Measurements from ENCODE around the gene BCCIP. TPM values are rescaled to one million over a fixed set of nuclear protein-coding genes. Genes with fewer than 3 reads are reported as not detected.

BCCIP gene
- total and polyA plus RNA-seq, 2 experiments from 2014 or later, result 43.9 to 92.6 TPM

GRCh38 chr10:125850766-125851731 is 27.7 kb downstream of the BCCIP start:
- WGBS, 2 experiments (ENCODE audit: low coverage in 1 of 2, low lambda C conversion rate in 2 of 2, missing lambda C conversion rate in 2 of 2), result 94 to 100% methylated on average over 2 of the region's 2 CpGs
- no peak for TF ChIP-seq EZH2 (IDR thresholded peaks at IDR 0.05; ENCODE audit: insufficient read depth, poor library complexity, severe bottlenecking)
- TF ChIP-seq EZH2phosphoT487 (IDR thresholded peaks at IDR 0.05; ENCODE audit: insufficient read depth, low read depth), result no peak
- H3K9me3 ChIP-seq (ENCODE audit: low read depth), result no peaks in the 10 kb centered on the region
- H3K79me2 ChIP-seq (ENCODE audit: insufficient read depth), result no peaks in the 10 kb centered on the region
- in situ Hi-C loops (cut with MboI), result no loop called here
- no peak overlapping the region for H2AFZ ChIP-seq
- no peak overlapping the region for H3K4me2 ChIP-seq (ENCODE audit: unreplicated experiment)
- H3K9ac ChIP-seq, result no peak overlapping the region
- DNase-seq, result no peak
- no peak overlapping the region for H3K27ac ChIP-seq
- H3K4me3 ChIP-seq, result no peak overlapping the region
- H4K20me1 ChIP-seq (ENCODE audit: insufficient read depth), result no peaks in the 10 kb centered on the region
- no peaks in the 10 kb centered on the region for H3K4me1 ChIP-seq (ENCODE audit: insufficient read depth)
- H3K36me3 ChIP-seq (ENCODE audit: low read depth), result peaks cover 20% of the 10 kb centered on the region; the same call in 1 of the 2 replicates
- no peaks in the 10 kb centered on the region for H3K27me3 ChIP-seq (replicated peaks; ENCODE audit: insufficient read depth)
- no peaks in the 10 kb centered on the region for H3K9me2 ChIP-seq (ENCODE audit: insufficient read depth)
- H3F3A ChIP-seq (ENCODE audit: insufficient read depth), result no peaks in the 10 kb centered on the region

- Histone ChIP-seq H3K27me3 (replicated peaks; ENCODE audit: insufficient read depth) (no peaks in the 10 kb centered on the region), H3F3A (ENCODE audit: insufficient read depth) (no peaks in the 10 kb centered on the region), H3K4me2 (ENCODE audit: unreplicated experiment) (no peak overlapping the region), H3K9me2 (ENCODE audit: insufficient read depth) (no peaks in the 10 kb centered on the region), H2AFZ (no peak overlapping the region), H3K36me3 (ENCODE audit: low read depth) (peaks cover 20% of the 10 kb centered on the region; the same call in 1 of the 2 replicates), H3K27ac (no peak overlapping the region), H3K9ac (no peak overlapping the region), H3K4me1 (ENCODE audit: insufficient read depth) (no peaks in the 10 kb centered on the region), H3K79me2 (ENCODE audit: insufficient read depth) (no peaks in the 10 kb centered on the region), H4K20me1 (ENCODE audit: insufficient read depth) (no peaks in the 10 kb centered on the region), H3K9me3 (ENCODE audit: low read depth) (no peaks in the 10 kb centered on the region), H3K4me3 (no peak overlapping the region)
- no peak for DNase-seq
- in situ Hi-C loops (cut with MboI), result no loop called here
- TF ChIP-seq EZH2phosphoT487 (IDR thresholded peaks at IDR 0.05; ENCODE audit: insufficient read depth, low read depth), result no peak
- TF ChIP-seq EZH2 (IDR thresholded peaks at IDR 0.05; ENCODE audit: insufficient read depth, poor library complexity, severe bottlenecking), result no peak
- 93 to 94% methylated on average over 7 of the region's 7 CpGs for WGBS, 2 experiments (ENCODE audit: low coverage in 1 of 2, low lambda C conversion rate in 2 of 2, missing lambda C conversion rate in 2 of 2)
Measured at GRCh38 chr10:125852487-125852886, 29.1 kb downstream of the BCCIP start.

- WGBS, 2 experiments (ENCODE audit: low coverage in 1 of 2, low lambda C conversion rate in 2 of 2, missing lambda C conversion rate in 2 of 2), result 50 to 57% methylated on average over 2 of the region's 2 CpGs
- Histone ChIP-seq H3K36me3 (ENCODE audit: low read depth) (peaks cover 20% of the 10 kb centered on the region), H2AFZ (no peak overlapping the region), H3K9ac (no peak overlapping the region), H3K9me2 (ENCODE audit: insufficient read depth) (no peaks in the 10 kb centered on the region), H3F3A (ENCODE audit: insufficient read depth) (no peaks in the 10 kb centered on the region), H3K4me1 (ENCODE audit: insufficient read depth) (no peaks in the 10 kb centered on the region), H3K79me2 (ENCODE audit: insufficient read depth) (no peaks in the 10 kb centered on the region), H3K27ac (no peak overlapping the region), H3K27me3 (replicated peaks; ENCODE audit: insufficient read depth) (no peaks in the 10 kb centered on the region), H3K9me3 (ENCODE audit: low read depth) (no peaks in the 10 kb centered on the region), H4K20me1 (ENCODE audit: insufficient read depth) (no peaks in the 10 kb centered on the region), H3K4me2 (ENCODE audit: unreplicated experiment) (no peak overlapping the region), H3K4me3 (no peak overlapping the region)
- in situ Hi-C loops (cut with MboI), result no loop called here
- DNase-seq, result peak; percentile 3
- no peak for TF ChIP-seq EZH2 (IDR thresholded peaks at IDR 0.05; ENCODE audit: insufficient read depth, poor library complexity, severe bottlenecking)
- TF ChIP-seq EZH2phosphoT487 (IDR thresholded peaks at IDR 0.05; ENCODE audit: insufficient read depth, low read depth), result no peak
Measured at GRCh38 chr10:125857185-125857760, 33.9 kb downstream of the BCCIP start.

- Histone ChIP-seq H3K4me1 (ENCODE audit: insufficient read depth) (no peaks in the 10 kb centered on the region), H3K27ac (no peak overlapping the region), H3K27me3 (replicated peaks; ENCODE audit: insufficient read depth) (no peaks in the 10 kb centered on the region), H3K79me2 (ENCODE audit: insufficient read depth) (no peaks in the 10 kb centered on the region), H2AFZ (no peak overlapping the region), H3K9me2 (ENCODE audit: insufficient read depth) (no peaks in the 10 kb centered on the region), H3K4me3 (no peak overlapping the region), H3K4me2 (ENCODE audit: unreplicated experiment) (no peak overlapping the region), H4K20me1 (ENCODE audit: insufficient read depth) (no peaks in the 10 kb centered on the region), H3K36me3 (ENCODE audit: low read depth) (peaks cover 12% of the 10 kb centered on the region), H3K9me3 (ENCODE audit: low read depth) (no peaks in the 10 kb centered on the region), H3F3A (ENCODE audit: insufficient read depth) (no peaks in the 10 kb centered on the region), H3K9ac (no peak overlapping the region)
- in situ Hi-C loops (cut with MboI), result no loop called here
- TF ChIP-seq EZH2phosphoT487 (IDR thresholded peaks at IDR 0.05; ENCODE audit: insufficient read depth, low read depth) (no peak), EZH2 (IDR thresholded peaks at IDR 0.05; ENCODE audit: insufficient read depth, poor library complexity, severe bottlenecking) (no peak)
- DNase-seq, result no peak
- WGBS, 2 experiments (ENCODE audit: low coverage in 1 of 2, low lambda C conversion rate in 2 of 2, missing lambda C conversion rate in 2 of 2), result 96 to 100% methylated on average over 4 of the region's 4 CpGs
Measured at GRCh38 chr10:125859128-125859817, 35.9 kb downstream of the BCCIP start.
